ENCODE results near the gene TENM3.

TENM3 gene

DNA sequence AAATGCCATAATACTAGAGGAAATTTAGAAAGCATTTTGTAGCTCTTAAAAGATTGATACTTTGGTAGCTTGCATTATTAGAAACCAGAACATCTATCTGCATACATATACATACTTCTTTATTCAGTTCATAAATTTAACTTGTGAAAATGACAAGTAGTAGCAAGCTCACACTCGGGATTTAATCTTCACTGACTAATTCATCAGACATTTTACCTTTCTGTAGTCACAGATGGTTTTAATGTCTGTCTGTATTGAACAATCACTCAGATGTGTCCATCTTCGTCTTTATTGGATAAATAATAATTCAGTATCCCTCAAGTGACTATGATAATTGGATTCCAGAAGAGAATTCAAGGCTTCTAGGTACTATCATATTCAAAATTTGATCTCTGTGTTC, 232.3 kb downstream of the TENM3 start:
- DNase-seq: no peak

DNA sequence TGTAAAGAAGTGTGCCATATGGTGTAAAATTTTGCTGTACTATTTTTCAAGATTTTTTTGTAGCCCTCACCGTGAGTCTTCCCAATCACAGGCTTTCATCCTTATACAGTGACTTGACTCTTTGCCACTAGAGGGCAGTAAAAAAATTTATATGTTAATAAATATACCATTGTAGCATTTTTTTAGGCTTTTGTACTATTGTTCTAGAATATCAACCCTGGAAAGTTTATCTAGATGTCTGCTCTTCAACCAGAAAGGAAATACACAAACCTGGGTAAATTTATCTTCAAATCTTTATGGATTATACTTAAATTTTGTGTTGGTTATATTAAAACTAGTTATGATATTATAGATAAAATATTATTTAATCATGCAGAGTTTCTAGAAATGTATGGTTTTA, 235.3 kb downstream of the TENM3 start:
- peak; percentile 81 for DNase-seq

DNA sequence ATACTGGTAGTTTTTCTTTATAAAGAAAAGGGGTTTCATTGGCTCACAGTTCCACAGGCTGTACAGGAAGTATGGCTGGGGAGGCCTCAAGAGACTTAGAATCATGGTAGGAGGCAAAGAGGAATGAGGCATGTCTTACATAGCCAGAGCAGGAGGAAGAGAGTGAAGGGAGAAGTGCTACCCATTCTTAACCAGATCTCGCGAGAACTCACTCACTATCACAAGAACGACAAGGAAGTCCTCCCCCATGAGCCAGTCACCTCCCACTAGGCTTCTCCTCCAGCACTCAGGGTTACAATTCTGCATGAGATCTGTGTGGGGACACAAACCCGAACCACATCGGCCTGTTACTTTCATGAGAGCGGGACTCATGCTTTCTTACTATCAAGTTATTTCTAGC, 240.5 kb downstream of the TENM3 start:
- no peak for DNase-seq

DNA sequence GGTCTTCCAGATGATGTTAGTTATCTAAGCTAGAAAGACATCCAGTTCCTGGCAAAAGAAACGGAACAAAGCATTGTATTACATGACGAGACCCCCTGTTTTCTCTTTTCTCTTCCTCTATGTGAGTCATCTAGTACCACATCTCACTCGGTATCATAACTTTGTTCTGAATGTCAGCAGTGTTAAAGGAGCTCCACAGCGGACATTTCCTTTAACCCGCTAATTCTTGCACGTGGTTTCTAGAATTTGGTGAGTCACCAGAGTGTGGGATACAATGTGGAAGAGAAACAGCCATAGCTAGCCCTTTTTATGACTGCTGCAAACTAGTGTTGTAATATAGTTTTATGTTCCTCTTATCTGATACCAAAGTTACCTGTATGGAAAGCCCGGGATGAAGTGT, 243.7 kb downstream of the TENM3 start:
- peak; percentile 2 for DNase-seq

DNA sequence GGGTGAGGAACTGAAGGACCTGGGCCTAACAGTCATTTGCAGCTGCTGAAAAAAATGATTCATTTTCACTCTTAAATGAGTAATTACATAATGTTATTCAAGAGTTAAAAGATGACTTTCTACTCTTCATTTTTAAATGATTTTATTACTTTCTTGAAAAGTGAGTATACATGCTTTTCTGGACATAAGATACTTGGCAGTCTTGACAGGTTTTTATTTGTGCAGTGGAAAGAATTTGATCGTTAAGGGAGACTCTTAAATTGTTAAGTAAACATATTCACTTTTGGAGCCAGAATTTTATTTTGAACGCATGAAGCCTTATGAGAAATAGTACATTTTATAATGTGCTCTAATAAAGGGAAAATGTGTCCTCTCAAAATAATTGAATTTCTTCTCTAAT, 245.7 kb downstream of the TENM3 start:
- no peak for DNase-seq

DNA sequence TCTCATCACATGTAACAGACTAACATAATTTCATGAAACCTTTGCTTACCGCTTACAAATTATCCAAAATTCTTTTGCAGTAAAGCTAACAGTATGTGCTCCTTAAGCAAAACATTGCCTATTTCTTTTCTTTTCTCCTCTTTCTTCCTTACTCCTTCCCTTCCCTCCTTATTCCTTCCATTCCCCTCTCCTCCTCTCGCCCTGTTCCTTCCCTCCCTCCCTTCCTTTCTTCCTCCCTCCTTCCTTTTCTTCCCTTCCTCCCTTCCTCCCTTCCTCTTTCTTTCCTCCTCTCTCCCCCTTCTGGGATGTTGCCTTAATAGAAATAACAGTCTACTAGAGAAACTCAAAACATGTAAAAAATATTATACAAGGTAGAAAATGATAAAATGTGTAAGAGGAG, 246.4 kb downstream of the TENM3 start:
- no peak for DNase-seq

DNA sequence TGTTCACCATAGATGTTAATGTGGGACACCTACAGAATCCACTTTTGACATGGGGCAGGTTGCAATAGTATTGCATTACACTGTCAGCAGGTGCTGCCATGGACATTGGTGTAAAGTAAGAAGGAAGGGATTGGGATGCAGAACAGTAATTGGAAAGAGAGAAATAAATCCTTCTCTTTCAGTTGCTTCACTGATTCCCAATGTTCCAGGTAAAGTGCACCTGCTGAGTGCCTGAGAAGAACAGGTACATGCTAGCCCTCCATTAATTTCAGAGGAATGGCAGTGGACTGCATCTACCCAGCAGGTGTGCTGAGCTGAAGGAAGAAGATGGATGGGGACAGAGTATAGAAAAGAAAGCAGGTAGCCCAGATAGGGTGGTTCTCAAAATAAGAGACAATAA, 248.5 kb downstream of the TENM3 start:
- DNase-seq: no peak

DNA sequence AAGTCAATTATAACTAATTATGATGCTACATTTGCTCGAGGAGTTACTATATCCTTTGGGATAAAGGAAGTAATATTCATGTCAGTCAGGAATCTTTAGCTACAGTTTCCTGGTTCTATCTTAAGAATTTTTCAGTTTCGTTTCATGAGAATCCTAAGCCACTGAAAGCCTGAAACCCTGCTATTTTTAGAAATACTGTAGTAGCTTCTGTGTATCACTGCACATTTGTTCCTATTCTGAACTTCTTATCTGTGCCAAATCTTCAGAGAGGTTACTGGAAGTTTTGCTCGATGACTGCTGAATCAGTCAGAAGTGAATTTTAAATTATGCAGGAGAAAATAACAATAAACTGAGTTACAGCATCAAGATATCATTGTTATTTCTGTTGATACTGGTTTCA, 249.2 kb downstream of the TENM3 start:
- no peak for DNase-seq

DNA sequence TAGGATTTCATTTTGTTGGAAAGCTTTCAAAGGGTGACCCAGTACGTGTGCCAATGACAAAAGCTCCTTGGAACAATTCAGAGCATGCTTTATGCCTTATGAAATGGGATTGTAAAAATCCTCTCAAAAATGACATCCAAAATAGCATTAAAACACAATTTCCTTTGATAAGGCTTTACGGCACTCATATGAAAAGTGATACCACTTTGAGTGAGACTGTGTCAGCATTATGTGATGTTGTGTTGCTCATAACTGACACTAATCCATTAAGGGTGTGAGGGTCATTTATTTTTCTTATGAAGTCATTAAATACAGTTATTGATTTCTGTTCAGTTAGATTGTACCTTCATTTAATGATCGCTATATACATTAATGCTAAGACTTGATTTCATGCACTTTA, 250.2 kb downstream of the TENM3 start:
- no peak for DNase-seq

DNA sequence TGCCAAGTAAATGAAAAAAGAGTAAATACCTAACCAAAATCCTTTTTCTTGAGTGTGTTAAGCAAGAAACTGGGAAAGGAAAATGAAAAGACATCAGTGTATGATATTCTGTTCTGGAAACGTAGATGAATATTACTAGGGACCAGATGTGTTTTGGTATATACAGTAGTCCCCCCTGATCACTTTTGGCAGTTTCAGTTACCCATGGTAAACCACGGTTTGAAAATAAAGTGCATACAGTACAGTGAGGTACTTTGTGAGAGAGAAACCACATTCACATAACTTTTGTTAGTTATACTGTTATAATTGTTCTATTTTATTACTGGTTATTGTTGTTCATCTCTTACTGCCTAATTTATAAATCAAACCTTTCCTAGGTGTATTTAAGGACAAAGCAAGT, 250.9 kb downstream of the TENM3 start:
- no peak for DNase-seq

DNA sequence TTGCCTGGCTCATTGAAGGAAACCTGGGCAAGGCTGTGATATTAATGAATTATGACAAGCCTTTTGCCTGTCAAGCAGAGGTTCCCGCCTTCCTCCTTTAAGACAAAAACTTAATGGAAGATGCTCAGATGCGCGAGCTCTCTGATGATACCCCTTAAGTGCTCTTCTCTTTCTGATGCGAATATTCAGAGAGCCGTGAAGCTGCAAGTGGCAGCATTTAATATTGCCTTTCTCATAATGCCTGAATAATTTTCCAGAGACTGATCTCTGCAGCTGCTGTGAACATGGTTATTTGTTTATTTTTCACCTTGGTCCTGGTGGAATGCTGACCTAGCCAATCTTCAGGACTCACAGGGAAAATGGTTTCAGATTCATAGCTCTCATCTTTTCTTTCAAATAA, 251.8 kb downstream of the TENM3 start:
- DNase-seq: no peak

DNA sequence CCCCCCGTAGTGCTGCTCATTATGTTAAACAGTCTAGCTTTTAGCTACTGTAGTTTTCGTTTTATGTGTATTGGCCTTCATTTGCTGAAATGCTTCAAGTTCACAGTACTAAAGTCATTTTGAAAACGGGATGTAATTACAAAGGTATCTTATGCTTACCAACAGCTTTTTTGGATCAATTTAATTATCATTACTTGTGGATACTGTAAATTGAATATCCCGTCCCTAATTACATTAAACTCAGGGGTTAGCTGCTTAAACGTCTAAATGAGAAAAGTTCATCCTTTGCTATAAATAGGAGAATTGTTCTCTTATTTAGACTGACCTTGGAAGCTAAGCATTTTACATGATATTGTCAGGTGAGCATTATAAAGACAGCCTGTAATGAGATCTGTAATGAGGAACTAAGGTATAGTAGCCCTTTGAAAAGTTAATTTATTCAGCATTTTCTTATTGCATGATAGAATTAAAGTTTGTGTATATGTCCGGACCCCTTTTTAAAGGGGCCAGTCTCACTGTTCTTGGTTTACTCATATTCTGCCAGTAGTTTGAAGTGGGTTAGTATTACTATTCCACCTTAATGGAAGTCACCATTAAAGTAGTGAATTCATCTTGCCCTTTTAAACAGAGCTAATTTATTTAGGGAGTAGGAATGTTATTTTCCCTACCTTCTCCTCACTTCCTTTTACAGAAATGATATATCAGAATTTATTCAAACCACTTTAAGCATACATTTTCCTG, 252.6 kb downstream of the TENM3 start:
- no peak for DNase-seq

DNA sequence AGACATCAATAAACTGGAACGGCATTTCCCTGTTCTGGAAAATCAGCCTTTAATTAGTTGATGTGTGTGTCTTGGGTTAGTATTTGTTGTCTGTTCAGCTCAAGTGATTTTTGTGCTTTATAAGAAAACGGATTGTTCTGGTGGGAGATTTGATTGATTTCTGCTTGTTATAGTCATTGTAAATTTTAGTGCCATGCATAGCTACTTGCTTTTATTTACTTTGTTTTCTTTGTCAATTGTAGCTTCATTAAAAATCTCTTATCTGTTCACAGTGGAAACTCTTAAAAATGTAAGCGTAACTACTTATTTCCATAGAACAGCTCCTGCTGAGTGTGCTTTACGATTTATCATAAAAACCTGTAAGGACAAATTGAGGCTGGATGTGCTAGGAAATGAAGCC, 253.2 kb downstream of the TENM3 start:
- DNase-seq: no peak

DNA sequence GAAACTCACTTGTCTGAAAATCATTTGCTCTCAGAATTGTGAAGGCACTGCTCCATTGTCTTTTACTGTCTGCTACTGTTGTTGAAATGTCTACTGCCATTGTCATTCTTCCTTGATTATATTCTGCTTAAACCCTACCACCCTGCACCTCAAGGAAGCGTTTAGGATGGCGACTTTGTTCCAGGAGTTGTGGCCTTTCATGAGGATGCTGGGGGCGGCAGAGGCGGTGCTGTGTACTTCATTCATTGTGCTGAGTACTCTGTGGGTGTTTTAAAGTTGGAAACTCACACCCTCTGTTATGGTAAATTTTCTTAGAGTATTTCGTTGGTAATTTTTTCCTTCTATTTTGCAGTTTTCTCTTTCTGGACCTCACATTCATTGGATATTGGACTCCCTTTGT, 258.9 kb downstream of the TENM3 start:
- DNase-seq: no peak

DNA sequence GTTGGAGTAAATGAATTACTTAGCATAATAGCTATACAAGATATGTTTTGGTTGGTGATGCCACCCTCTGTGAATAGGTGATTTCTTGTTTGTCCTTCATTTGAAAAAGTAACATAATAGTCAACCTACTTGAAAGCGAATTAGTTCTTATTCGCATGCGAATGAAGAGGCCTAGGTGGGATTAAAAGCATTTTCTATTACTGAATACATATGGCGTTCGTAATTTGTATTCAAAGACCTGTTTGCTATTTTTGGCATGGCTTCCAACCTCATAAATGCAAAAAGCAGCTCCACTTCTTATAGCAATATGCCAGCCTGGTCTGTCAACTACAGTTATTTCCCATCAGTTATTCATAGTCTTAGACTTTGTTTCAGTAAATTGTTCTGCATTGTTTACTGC, 261.3 kb downstream of the TENM3 start:
- no peak for DNase-seq

DNA sequence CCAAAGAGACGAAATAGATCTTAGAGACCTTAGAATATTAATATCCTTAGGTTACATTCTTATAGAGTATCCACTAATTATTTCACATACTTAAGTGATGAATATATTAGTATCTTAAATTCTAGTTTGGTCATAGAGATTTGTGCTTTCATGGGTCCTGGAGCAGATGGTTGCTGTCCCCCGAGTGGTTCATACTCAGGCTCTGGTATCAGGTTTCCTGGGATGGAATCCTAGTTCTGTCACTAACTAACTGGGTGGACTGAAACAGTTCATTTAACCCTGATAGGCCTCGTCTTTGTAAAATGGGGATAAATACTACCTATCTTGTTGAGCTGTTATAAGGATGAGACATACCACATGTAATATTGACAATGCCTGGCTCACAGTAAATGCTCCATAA, 264.6 kb downstream of the TENM3 start:
- no peak for DNase-seq

DNA sequence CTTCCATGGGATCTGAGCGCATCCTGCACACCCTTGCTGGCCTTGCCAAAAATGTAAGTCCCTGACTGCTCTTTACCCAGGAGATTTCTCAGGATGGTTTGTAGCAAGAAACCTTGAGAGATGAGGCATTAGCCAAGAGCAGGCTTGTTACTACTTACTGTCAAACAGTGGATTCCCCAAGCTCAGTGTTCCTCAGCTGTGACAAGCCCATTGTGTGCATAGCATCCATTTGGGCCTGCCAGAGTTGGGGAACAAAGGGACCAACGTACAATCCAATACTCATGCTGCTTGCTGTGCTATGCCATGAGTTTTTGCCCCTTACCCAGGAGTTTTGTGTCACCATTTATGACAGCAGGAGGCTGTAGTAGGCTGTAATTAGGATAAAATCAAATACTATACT, 267.6 kb downstream of the TENM3 start:
- DNase-seq: no peak

DNA sequence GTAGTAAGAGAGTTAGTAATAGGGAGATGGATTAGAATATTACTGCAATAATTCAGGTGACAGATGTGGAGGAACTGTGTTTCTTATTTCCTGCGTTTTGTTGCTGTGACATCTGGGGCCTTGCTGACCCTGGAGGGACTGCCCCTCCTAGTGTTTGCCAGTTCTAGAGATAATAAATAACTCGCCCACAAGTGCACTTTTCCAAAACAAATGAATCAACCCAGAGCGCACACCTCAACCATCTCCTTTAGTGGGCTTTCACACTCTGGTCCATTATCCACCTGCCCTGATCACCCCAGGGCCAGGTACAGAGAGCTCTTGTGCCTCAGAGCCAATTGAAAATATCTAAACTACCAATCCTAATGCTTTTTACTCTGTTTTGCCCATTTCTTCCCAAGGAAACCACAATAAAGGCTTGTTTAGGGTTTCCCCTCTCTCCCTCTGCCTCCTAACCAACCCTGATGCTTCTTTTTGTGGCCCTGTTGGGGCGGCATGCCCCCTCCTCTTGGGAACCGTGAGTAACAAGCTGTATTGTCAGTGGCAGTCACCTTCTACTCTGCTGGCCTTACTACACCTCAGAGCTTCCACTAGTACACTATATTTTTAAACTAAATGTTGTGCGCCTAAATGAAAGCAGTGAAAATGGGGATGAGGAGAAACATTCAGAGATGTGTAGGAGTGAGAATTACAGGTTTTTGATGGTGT, 270.5 kb downstream of the TENM3 start:
- DNase-seq: no peak

DNA sequence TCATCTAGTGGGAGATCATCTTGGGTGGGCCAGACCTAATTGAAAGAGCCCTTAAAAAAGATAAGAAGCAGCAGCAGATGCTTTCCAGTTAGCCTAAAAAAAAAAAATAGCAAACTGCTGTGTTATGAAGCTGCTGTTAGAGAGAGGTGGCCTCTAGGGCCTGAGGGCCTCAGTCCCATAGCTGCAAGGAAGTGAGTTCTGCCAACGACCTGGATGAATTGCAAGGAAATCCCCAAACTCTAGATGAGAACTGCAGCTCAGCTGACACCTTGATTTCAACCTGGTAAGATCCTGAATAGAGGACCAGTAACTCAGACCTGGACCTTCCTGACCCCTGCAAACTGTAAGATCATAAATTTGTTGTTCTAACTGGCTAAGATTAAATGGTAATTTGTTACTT, 275.2 kb downstream of the TENM3 start:
- no peak for DNase-seq

DNA sequence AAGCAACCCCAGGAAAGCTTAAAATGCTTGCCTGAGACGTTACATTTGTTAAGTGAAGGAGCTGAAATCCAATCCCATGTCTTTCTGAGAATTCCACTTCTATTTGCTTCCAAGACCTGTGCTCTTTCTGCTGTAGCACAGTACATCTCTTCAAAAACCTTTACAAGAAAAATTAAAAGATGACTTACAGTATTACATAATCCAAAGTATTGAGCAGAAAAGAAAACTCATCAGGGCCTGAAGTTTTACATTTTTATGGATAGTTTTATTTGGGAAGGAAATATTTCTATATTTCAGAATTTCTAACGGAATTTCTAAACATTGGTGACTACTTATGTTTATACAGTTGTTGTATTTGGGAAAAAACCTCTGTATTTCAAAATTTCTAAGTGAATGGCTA, 276.3 kb downstream of the TENM3 start:
- no peak for DNase-seq

DNA sequence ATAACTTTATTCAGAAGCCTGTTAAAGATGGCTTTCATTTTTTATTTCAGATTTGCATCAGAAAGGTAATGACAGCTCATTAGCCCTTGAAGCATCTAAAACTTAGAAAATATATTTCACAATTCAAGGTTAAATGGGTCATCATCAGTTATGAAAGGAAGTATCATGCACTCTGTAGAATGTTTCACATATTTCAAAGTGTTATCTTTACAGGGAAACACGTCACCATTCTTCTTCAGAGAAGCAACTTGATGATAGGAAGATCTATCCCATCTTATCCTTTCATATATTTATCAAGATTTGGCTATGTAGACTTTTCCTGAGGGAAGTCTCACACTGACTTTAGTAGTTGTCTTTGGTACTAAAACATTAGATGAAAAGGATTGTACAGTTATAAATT, 277.8 kb downstream of the TENM3 start:
- DNase-seq: no peak

DNA sequence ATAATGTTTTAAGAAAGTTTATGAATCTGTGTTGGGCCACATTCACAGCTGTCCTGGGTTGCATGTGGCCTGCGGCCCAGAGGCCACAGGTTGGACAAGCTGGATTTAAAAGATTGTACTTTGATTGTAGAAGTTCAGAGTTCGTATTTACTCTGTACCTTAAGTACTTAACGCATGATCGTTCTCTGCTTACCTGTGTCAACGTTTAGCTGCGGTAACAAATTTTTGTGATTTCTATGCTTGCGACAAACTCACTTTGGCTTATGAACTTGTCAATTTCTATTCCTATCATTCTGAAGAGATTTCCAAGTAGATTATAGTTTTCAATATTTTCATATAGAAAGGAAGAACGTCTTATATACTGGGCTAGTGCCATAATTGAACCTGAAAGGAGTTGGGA, 285.6 kb downstream of the TENM3 start:
- no peak for DNase-seq

DNA sequence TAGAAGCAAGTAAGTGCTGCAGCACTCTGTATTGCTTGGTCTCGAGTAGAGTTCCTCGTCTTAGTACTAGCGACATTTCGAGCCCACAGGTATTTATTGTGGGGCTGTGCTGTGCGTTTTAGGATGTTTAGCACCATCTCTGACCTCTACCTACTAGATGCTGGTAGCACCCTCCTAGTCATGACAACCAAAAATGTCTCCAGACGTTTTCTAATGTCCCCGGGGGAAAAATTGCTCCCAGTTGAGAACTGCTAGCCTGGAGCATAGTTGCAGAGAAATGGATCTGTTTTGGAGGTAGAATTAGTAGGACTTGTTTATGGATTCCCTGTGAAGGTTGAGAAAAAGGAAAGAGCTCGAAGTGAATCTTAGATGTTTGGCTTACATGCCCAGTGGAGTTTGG, 287.2 kb downstream of the TENM3 start:
- no peak for DNase-seq

DNA sequence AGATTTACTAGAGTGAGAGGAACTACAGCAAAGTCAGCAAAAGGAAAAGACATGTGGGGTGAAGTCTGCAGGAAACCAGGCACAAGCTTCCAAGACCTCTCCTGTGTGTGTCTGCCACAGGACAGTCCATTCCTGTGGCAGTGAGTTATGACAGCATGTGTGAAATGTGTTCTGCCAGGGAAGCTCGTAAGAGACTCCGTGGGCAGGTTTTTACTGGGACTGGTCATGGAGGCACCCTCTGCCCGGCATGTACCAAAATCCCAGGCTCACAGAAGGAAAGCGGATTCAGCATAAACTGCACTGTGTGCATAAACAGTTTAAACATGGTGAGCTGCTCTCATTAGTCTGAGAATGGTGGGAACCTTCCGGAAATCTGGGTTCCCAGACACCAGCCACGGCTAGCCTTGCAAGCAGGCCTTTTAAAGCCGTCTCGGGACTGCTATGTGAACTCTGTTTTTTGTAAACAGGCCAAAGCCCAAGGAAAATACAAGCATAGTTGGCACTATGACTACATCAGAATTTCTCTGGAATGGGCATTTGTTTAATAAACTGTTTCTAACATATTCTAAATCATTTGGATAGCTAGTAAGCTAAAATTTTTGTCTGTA, 288.5 kb downstream of the TENM3 start:
- no peak for DNase-seq

DNA sequence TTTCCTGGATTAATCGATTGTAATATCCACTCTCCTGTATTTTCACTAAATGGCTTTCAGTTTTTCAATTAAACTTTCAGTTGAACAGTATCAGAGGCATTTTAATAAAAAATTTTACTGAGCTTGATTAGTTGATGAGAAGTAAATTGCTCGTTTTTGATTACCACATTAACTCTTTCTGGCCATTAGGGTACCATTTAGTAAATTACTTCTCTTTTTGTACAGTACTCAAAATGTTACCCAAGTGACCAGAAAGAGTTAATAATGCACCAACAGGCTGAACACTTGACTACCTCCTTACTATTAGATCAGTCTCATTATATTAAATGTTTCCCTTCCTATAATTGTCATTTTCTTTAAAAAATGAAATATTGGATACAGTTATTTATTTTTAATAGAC, 289.2 kb downstream of the TENM3 start:
- no peak for DNase-seq
